Stimulated activated CD4-positive, alpha-beta T cell treated with anti-CD3 and anti-CD28 coated beads, Interleukin-1b, Interleukin-23, amount 100 ng/mL, for 4 hours (primary cell): Measurements from ENCODE around the gene MBLAC1.
A peak's percentile ranks its signal among the peaks of the same experiment; 100 is the strongest.

ENCODE experiments used
- DNase-seq, 2 donors: peaks; one replicate each; pipeline ENCODE4 v3.0.0-alpha.2; 2020; ENCODE audit warnings: low read depth in 2 of 2

MBLAC1 gene, protein sequence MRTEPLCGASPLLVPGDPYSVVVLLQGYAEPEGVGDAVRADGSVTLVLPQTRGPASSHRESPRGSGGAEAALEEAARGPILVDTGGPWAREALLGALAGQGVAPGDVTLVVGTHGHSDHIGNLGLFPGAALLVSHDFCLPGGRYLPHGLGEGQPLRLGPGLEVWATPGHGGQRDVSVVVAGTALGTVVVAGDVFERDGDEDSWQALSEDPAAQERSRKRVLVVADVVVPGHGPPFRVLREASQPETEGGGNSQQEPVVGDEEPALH

DNA sequence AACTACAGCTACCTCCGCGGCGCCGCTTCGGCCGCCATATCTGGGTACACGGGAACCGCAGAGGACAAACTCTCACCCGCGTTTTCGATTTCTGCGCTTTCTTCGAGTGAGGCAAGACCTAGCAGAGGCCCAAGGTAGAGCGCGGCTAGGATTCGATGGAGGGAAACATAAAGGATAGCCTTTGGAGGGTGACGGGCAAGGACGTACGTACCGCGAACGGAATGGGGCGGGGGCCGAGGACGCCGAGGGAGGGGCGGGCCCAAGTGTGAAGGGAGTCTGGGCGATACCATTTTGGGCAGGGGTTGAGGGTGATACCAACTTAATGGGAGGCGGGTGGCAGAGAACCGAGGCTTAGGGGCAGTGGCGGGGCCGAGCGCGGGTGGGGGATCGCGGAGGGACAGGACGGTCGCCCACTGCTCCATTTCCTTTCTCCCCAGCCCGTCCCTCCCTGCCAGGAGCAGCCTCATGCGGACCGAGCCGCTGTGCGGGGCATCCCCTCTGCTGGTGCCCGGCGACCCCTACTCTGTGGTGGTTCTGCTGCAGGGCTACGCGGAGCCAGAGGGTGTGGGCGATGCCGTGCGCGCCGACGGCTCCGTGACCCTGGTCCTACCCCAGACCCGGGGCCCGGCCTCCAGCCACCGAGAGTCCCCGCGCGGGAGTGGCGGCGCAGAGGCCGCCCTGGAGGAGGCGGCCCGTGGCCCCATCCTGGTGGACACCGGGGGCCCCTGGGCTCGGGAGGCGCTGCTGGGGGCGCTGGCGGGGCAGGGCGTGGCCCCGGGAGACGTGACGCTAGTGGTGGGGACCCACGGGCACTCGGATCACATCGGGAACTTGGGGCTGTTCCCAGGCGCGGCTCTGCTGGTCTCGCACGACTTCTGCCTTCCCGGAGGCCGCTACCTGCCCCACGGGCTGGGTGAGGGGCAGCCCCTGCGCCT, at the start of gene MBLAC1:
MBLAC1 (plus strand) TSS at position 37 of the 935 bp plus-strand sequence; CDS start at position 466, 429 bp downstream.
- peak; percentile 84 to 90 for DNase-seq

GRCh38 chr7:100077205-100077604, 49.6 kb upstream of the MBLAC1 start:
- no peak for DNase-seq

GRCh38 chr7:100079024-100079560, 47.7 kb upstream of the MBLAC1 start:
- DNase-seq: no peak

DNA sequence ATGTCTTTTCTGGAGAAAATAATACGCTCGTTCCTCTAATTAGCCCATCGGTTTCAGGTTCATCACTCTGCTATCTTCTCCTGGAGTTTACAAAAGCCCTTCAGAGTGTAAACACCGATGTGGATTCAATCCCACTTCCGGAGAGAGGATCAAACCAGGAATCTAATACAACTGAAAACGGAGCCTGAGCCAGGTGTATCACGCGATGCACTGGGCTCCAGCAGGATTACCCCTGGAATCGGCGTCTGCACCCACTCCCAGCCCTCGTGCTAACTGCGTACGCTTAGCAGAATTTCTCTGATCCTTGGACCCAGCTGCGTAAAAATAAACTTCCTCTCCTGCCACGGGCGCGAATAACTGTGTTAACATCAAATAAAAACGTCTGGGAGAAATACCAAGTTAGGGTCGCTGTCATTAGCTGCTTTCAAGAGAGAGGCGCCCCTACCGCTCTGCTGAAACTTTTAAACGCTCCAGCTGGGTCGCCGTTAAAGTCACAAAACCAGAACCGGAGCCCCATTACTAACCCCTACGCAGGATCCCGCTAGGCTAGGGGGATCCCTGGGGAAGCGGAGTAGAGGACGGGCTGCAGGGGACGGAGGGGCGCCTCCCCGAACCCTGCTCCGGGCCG, 45.7 kb upstream of the MBLAC1 start:
- no peak for DNase-seq

DNA sequence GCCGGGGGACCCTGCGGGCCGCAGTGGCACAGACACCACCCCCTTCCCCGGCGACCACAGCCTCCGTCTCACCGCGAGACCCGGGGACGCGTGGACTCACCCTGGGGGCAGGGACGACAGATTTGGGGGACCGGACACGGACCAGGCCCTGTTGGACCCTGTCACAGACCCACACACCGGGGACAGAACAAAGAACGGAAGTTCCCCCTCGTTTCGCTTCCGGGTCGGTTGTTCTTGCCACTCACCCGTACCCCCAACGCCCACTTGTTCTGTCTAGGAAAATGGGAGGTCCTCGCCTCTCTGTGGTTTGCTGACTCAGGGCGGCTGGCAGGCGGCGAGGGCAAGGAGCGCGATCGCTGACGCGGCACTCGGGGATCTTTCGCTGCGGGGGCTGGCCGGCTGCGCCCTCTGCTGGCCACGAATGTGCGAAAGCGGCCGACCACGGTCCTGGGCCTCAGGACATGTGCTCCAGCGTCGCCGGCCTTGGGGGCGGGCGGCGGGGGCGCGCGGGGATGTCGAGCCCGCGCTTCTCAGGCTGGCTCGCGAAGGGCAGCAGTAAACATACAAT, 45.1 kb upstream of the MBLAC1 start, which contains the start of gene ZNF3:
ZNF3 (minus strand) TSS at position 189 of the 568 bp plus-strand sequence. CDS start 4,366 bp downstream, outside the sequence.
- DNase-seq: peak; percentile 95

- no peak for DNase-seq
Measured at GRCh38 chr7:100082978-100083377, 43.8 kb upstream of the MBLAC1 start.

DNA sequence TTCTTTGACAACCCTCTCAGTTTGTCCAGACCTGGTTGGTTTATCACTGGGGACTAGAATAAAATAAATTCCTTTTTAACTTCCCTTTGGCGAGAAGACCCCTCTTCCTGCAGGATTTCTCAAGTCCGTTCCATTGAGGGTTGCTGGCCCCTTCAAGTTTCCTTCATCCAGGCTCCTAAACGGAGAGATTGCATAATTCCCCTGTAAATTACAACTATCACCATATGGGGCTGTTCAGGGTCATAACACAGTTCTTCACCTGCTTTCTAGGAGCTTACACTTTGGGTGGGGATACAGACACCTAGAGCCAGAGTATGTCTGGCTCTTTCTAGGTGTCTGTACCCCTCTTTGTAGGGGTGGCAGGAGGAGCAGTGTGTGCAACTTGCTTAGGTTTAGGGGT, 41.3 kb upstream of the MBLAC1 start:
- DNase-seq: no peak

DNA sequence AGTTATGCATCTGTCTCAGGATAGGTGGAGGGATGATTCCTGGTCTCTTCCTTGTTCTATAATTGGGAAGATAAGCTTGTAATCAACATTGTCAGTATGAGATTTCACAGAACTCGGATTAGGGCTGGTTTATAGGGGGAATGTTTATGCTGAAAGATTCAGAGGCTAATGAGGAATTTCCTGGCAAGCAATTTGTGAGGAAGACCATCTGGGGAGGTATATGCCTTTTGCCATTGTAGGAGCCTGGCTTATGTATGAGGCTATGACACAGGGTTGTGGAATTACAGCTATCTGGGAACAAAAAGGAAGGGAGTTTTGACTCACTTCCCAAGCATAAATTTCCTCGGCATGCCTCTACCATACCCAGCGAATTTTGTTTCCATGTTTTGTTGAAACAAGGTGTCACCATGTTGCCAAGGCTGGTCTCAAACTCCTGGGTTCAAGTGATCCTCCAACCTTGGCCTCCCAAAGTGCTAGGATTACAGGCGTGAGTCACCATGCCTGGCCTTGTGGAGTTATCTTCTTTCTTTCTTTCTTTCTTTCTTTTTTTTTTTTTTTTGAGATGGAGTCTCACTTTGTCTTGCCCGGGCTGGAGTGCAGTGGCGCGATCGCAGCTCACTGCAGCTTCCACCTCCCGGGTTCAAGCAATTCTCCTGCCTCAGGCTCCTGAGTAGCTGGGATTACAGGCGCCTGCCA, 39.6 kb upstream of the MBLAC1 start:
- no peak for DNase-seq

DNA sequence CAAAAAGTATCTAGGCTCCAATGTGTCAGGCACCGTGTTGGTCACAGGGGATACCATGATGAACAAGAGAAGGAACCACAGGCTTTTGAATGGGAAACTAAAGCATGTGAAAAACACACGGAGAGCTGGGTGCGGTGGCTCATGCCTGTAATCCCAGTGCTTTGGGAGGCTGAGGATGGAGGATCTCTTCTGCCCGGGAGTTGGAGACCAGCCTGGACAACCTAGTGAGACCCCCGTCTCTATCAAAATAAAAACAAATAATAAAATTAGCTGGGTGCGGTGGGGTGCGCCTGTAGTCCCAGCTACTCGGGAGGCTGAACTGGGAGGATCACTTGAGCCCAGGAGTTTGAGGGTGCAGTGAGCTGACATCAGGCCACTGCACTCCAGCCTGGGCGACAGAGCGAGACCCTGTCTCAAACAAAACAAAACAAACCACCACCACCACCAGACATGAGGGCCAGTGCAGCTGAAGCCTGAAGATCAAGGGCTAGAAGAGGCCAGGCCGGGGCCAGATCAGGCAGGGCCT, 38.6 kb upstream of the MBLAC1 start:
- DNase-seq: no peak

DNA sequence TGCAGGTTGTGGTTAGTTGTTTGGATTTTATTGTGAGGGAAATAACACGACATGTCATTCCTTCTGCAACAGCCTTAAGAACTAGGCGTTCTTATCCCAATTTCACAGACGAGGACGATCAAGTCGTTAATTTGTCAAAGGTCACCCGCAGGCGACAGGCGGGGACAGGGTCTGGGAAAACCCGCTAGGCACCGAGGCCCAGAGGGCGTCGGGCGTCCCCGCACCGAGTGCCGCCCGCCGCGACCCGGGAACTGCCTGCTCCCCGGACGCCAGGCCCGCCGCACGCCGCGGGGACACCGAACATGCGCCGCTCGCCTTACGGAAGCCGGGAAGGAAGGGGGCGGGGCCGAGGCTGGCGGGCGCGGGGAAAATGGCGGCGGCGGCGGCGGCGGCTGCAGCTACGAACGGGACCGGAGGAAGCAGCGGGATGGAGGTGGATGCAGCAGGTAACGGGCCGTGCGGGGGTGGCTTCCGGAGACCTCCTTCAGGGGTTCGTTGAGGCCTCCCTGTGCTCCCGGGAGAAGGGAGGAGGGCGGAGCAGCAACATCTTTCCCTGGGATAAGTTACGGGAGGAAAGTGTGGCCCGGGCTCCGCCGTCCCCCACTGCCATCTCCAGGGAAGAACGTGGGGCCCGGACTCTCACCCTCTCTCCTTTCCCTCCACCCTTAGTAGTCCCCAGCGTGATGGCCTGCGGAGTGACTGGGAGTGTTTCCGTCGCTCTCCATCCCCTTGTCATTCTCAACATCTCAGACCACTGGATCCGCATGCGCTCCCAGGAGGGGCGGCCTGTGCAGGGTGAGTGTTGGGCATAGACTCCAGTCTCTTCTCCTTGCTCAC, 37.9 kb upstream of the MBLAC1 start, which contains the start of gene COPS6:
COPS6 (plus strand) TSS at position 349 of the 837 bp plus-strand sequence; CDS start at position 371, 22 bp downstream.
- DNase-seq: peak; percentile 85 to 90

DNA sequence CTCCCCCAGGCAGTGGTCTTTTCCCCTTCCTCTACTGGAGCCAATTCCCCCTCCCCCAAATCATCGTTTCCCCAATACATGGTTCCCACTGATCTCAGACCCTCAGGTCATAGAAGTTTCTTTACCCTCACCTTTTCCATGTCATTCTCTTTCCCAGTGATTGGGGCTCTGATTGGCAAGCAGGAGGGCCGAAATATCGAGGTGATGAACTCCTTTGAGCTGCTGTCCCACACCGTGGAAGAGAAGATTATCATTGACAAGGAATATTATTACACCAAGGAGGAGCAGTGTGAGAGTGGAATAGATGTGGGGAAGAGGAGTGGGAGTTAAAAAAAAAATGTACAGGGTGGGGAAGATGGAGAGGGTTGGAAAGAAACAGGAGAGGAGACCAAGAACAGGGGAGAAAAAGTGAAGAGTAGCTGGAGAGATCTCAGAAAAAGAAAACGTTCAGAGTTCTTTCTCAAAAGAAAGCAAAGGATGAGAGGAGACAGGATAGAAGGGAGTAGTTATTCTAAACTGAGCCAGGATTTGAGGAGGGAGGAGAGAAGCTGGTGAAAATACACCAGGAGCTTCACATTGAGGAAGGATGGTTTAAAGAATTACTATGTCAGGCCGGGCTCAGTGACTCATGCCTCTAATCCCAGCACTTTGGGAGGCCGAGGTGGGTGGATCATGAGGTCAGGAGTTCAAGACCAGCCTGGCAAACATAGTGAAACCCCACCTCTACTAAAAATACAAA, 37.1 kb upstream of the MBLAC1 start:
- no peak for DNase-seq

DNA sequence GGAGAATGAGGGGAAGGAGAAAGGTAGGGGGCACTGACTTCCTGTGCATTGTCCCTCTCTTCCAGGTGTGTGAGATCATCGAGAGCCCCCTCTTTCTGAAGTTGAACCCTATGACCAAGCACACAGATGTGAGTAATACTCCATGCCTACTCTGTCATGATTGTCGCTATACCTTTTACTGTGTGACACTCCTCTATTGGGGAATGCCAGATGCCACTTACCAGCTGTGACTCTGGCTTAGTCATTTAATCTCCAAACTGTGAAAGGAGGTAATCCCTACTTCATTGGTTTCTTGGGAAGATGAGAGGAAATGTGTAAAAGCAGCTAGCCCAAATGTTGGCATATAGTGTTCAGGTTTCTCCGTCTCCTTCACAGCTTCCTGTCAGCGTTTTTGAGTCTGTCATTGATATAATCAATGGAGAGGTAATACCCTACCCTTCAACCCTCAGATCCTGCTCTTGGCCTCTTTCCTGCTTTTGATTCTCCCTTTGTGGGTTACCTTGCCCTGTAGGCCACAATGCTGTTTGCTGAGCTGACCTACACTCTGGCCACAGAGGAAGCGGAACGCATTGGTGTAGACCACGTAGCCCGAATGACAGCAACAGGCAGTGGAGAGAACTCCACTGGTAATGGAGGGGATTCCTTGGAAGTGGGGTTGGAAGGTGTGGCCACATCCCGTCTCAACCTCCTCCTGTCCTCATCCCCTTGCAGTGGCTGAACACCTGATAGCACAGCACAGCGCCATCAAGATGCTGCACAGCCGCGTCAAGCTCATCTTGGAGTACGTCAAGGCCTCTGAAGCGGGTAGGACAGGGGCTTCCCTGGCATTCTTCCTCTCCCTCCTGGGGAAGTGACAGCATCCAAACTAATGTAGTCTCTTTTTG, 36.0 kb upstream of the MBLAC1 start:
- no peak for DNase-seq

DNA sequence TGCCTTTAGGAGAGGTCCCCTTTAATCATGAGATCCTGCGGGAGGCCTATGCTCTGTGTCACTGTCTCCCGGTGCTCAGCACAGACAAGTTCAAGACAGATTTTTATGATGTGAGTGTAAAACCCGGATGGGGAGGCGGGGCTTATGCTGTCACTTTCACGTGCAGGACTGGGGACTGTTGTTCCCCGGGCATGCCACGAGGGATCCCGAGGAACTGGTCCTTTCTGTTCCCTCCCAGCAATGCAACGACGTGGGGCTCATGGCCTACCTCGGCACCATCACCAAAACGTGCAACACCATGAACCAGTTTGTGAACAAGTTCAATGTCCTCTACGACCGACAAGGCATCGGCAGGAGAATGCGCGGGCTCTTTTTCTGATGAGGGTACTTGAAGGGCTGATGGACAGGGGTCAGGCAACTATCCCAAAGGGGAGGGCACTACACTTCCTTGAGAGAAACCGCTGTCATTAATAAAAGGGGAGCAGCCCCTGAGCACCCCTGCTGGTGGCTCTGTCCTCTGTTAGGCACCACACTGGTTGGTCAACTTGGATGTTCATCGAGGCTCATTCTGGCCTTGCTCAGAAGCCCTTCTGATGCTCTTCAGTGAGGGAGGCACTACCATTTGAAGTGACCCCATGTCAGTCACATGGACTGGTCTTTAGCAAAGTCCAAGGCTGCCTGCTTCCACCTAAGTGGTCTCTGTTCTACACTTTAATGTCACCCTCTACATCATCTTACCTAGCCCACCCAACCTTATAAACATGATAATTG, 35.2 kb upstream of the MBLAC1 start:
- DNase-seq: no peak

DNA sequence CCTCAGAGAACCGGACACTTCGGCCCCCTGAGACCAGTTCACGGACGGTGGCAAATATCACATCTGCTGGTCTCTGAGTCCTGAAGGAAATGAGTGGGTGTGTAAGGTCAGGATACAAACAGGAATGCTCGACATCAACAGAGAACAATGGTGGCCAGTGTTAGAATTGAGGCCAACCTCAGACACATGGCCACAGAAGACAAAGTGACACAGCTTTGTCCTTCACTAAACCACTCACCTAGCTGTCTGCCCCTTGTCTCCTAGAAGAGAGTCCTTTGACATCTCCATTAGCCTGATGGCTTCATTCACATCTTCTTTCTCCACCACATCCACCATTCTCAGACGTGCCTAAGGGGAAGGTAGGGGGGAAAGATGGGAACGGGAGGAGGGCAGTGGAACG, 33.7 kb upstream of the MBLAC1 start:
- no peak for DNase-seq

- no peak for DNase-seq
Measured at GRCh38 chr7:100093498-100093897, 33.3 kb upstream of the MBLAC1 start.

GRCh38 chr7:100093925-100094486, 32.8 kb upstream of the MBLAC1 start:
- DNase-seq: no peak

GRCh38 chr7:100095289-100095688, 31.5 kb upstream of the MBLAC1 start:
- DNase-seq: no peak
